Upper lobe of left lung (tissue), 4 donors: ENCODE results near the gene ARRB1.

Experiments
- POLR2A ChIP-seq, 4 donors: fragments of 450-650 bp; IDR thresholded peaks; one replicate each; pipeline ENCODE4 v1.5.1; 2016 to 2017; ENCODE audit warnings: antibody characterized with exemption in 4 of 4, mild to moderate bottlenecking in 2 of 4
- TF ChIP-seq, protein P1 (sequence below), 6 experiments: fragments of 450-650 bp in 4 of 6; fragments of 200-600 bp in 2 of 6; sonication (generic) in 2 of 6; IDR thresholded peaks; one replicate each; pipeline ENCODE4 v1.5.1; 2016 to 2019; ENCODE audit warnings: antibody characterized with exemption in 6 of 6

- TF ChIP-seq, protein P1, sequence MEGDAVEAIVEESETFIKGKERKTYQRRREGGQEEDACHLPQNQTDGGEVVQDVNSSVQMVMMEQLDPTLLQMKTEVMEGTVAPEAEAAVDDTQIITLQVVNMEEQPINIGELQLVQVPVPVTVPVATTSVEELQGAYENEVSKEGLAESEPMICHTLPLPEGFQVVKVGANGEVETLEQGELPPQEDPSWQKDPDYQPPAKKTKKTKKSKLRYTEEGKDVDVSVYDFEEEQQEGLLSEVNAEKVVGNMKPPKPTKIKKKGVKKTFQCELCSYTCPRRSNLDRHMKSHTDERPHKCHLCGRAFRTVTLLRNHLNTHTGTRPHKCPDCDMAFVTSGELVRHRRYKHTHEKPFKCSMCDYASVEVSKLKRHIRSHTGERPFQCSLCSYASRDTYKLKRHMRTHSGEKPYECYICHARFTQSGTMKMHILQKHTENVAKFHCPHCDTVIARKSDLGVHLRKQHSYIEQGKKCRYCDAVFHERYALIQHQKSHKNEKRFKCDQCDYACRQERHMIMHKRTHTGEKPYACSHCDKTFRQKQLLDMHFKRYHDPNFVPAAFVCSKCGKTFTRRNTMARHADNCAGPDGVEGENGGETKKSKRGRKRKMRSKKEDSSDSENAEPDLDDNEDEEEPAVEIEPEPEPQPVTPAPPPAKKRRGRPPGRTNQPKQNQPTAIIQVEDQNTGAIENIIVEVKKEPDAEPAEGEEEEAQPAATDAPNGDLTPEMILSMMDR (IDR thresholded peaks at IDR 0.05): no peak
- no peak for TF ChIP-seq POLR2A (IDR thresholded peaks at IDR 0.05)
These were observed 111.0 kb downstream of the ARRB1 start, which contains the start of gene TPBGL for GRCh38 chr11:75240311-75241035.
